Aorta (tissue), 5 donors: Measurements from ENCODE around the gene PTGR1. TPM values are rescaled to one million over a fixed set of nuclear protein-coding genes. Genes with fewer than 3 reads are reported as not detected.

Experiments used
- ATAC-seq: fragments of 200-7000 bp; cut with Tn5 transposase; one replicate; pipeline ENCODE4 v1.9.1; 2022; ENCODE audit warnings: moderate library complexity; ENCODE audit not compliant: low FRiP score
- DNase-seq, 2 donors: peaks; one replicate each; pipeline ENCODE4 v3.0.0-alpha.2; 2020
- H3K27ac ChIP-seq, 2 donors: one replicate each; pipeline ENCODE4 v1.5.1; 2013; ENCODE audit warnings: low read length in 2 of 2, mild to moderate bottlenecking in 2 of 2, moderate library complexity in 2 of 2, control low read depth in 1 of 2, inconsistent platforms in 1 of 2, low read depth in 1 of 2
- H3K27me3 ChIP-seq, 2 donors: one replicate each; pipeline ENCODE4 v1.6.1; 2013; ENCODE audit warnings: control low read depth in 1 of 2, low read length in 1 of 2, mild to moderate bottlenecking in 1 of 2, moderate library complexity in 1 of 2; ENCODE audit not compliant: insufficient read depth in 2 of 2, control insufficient read depth in 1 of 2
- H3K36me3 ChIP-seq, 2 donors: one replicate each; pipeline ENCODE4 v1.6.1; 2013; ENCODE audit warnings: control low read depth in 1 of 2, low read length in 1 of 2, mild to moderate bottlenecking in 1 of 2; ENCODE audit not compliant: insufficient read depth in 2 of 2, control insufficient read depth in 1 of 2
- H3K4me1 ChIP-seq, 2 donors: one replicate each; pipeline ENCODE4 v1.6.1; 2013; ENCODE audit warnings: low read length in 2 of 2, control low read depth in 1 of 2, mild to moderate bottlenecking in 1 of 2, moderate library complexity in 1 of 2; ENCODE audit not compliant: insufficient read depth in 2 of 2, control insufficient read depth in 1 of 2
- H3K4me3 ChIP-seq, 2 donors: one replicate each; pipeline ENCODE4 v1.5.1; 2013; ENCODE audit warnings: low read length in 2 of 2, control low read depth in 1 of 2, mild to moderate bottlenecking in 1 of 2
- H3K9me3 ChIP-seq: one replicate; pipeline ENCODE4 v1.6.1; 2013; ENCODE audit warnings: mild to moderate bottlenecking, low read length; ENCODE audit not compliant: control insufficient read depth
- WGBS, 2 donors: extraction: QIAGEN DNeasy Blood & Tissue Kit; methylation state at CpG; one replicate each; pipeline ENCODE4 v1.1.7; 2013; 5-methylcytosine and 5-hydroxymethylcytosine counted together
- intact Hi-C, 2 donors: fragments of 100-400 bp; cut with DNase I; formaldehyde crosslinking; loops; one replicate each; pipeline versions ENCODE4 v1.14.2 to v1.15.0; 2022
- polyA plus RNA-seq, 2 donors: library from polyadenylated mRNA; stranded (reverse); fragments of 200-250 nt; gene quantifications; one replicate each; pipeline ENCODE4 v1.2.3, GENCODE V29; 2013
- total RNA-seq, 2 donors: library from RNA; stranded (reverse); fragmentation: NEBNext Ultra II Directional; extraction: Animal tissue kit (Norgen Biotek cat#: 25700); gene quantifications; one replicate each; pipeline ENCODE4 v1.2.1, GENCODE V29; 2021
- donor health status: healthy with polysubstance abuse.
- donor health status: Bipolar disorder and iron deficiency.
- donor health status: DM: no; HTN: no; CAD: no.
- donor health status: DM: no; HTN: no; CAD: no.
- donor health status: DM: yes; HTN: yes; CAD: no.

Gene PTGR1
- total and polyA plus RNA-seq, 4 donors, result 18.2 to 138 (median 39.5) TPM

GRCh38 chr9:111603041-111603440 lies 3.6 kb upstream of the PTGR1 start:
- Histone ChIP-seq H3K4me1 (no peaks in the 10 kb centered on the region), H3K4me3 (no peak overlapping the region), H3K9me3 (no peaks in the 10 kb centered on the region), H3K36me3 (no peaks in the 10 kb centered on the region), H3K27me3 (no peaks in the 10 kb centered on the region), H3K27ac (no peak overlapping the region)
- DNase-seq (no peak), ATAC-seq (no peak)
- 85% methylated on average over 4 of the region's 4 CpGs for WGBS, 2 donors
- intact Hi-C loops, result no loop called here

GRCh38 chr9:111601237-111602018 lies 2.0 kb upstream of the PTGR1 start:
- Histone ChIP-seq H3K36me3 (no peaks in the 10 kb centered on the region), H3K9me3 (no peaks in the 10 kb centered on the region), H3K27ac (no peak overlapping the region), H3K27me3 (no peaks in the 10 kb centered on the region), H3K4me3 (no peak overlapping the region), H3K4me1 (no peaks in the 10 kb centered on the region)
- intact Hi-C loops, result no loop called here
- DNase-seq (no peak), ATAC-seq (no peak)
- WGBS, 2 donors, result 58 to 60% methylated on average over 10 of the region's 10 CpGs

DNA sequence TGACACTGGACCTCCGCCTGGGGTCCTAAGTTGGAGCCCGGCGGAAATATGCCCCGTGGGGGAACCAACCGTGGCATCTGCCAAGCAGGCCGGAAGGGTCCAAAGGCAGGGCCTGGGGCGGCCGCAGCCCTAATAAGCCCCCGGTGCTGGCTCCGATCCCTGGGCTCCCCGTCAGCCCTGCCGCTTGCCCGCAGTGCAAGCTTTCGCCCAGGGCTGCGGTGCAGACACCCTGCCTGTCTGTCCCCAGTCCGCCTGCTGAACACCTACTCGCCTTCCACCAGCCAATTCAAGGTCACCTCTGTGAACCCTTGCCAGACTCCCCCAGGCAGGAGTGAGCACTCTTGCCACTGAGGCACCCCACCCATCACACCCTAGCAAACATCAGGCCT lies 502 bp upstream of the PTGR1 start:
- Histone ChIP-seq H3K36me3 (peaks cover 0 to 2% of the 10 kb centered on the region in 2 donors), H3K27me3 (no peaks in the 10 kb centered on the region), H3K4me3 (peak overlapping the region; percentile 62 to 84), H3K4me1 (no peaks in the 10 kb centered on the region), H3K9me3 (no peaks in the 10 kb centered on the region), H3K27ac (no peak overlapping the region)
- ATAC-seq (peak; percentile 12), DNase-seq (no peak)
- intact Hi-C loops, result loop anchor here (5.0 to 10.0 kb wide), 3 partner anchors 92 to 472 kb away; no protein-coding TSS in a partner anchor
- WGBS, 2 donors, result 24 to 26% methylated on average over 14 to 17 of the region's 17 CpGs

DNA sequence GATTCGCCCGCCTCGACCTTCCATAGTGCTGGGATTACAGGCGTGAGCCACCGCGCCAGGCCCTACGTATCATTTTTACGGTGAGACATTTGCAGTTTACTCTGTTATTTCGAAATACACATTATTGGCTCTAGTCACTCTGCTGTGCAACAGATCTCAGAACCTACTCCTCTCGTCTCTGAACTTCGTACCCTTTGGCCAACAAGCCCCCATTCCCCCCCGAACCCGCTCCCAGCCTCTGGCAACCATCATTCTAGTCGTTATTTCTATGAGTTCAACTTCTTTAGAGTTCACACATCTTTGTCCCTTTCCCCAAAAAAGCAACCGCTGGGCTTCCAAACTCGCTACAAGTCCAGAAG lies 735 bp downstream of the PTGR1 start:
- DNase-seq, result peak; percentile 58 to 82

DNA sequence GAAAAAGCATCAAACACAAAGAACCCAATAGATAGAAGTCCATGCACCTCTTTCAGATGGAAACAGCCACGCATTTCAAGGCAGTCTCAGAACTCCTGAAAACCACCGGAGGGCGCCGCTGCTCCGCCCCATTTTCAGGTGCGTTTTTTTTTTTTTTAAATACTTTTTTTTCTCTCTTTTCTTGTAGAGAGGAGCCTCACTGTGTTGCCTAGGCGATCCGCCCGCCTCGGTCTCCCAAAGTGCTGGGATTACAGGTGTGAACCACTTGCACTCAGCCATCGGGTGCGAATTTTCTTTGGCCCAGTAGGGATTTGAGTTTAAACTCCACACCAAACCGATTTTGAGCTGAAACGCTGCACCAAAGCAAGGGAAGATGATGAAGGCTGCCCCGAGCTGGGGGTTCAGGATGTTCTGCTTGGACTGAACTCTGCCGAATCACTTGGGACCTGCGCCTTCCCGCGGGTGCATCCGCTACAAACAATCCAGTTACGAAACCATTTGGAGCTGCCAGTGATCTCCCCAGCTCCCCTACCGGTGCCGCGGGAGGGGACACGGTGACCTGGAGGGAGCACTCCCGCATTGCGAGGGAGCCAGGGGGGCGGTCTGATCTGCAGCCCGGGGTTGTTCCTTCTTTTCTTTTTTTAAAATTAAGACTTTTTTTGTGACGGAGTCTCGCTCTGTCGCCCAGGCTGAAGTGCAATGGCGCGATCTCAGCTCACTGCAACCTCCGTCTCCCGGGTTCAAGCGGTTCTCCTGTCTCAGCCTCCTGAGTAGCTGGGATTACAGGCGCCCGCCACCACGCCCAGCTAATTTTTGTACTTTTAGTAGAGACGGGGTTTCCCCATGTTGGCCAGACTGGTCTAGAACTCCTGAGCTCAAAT lies 1.4 kb downstream of the PTGR1 start:
- 1% methylated on average over 41 of the region's 41 CpGs for WGBS, 2 donors
- peak; percentile 49 for ATAC-seq
- Histone ChIP-seq H3K9me3 (no peaks in the 10 kb centered on the region), H3K27me3 (no peaks in the 10 kb centered on the region), H3K36me3 (peaks cover 0 to 2% of the 10 kb centered on the region in 2 donors), H3K4me1 (no peaks in the 10 kb centered on the region), H3K27ac (no peak overlapping the region), H3K4me3 (peak overlapping the region; percentile 62 to 84)
- DNase-seq, result peak; percentile 66 to 84
- intact Hi-C loops, result loop anchor here (2.0 to 10.0 kb wide), 4 partner anchors 65 to 474 kb away; no protein-coding TSS in a partner anchor

More for the DNA sequence above, 735 bp downstream of the PTGR1 start:
- H3K4me3 ChIP-seq, result peak overlapping the region; percentile 62 to 84
- WGBS, 2 donors, result 1% methylated on average over 16 of the region's 16 CpGs
- H3K36me3 ChIP-seq, result peaks cover 0 to 2% of the 10 kb centered on the region in 2 donors
- peak overlapping the region in 1 of 2 donors; percentile 16 for H3K27ac ChIP-seq
- intact Hi-C loops, result loop anchor here (5.0 to 10.0 kb wide), 3 partner anchors 94 to 474 kb away; no protein-coding TSS in a partner anchor
- H3K4me1 ChIP-seq, result no peaks in the 10 kb centered on the region
- ATAC-seq, result peak; percentile 45
- no peaks in the 10 kb centered on the region for H3K27me3 ChIP-seq
- H3K9me3 ChIP-seq, result no peaks in the 10 kb centered on the region

DNA sequence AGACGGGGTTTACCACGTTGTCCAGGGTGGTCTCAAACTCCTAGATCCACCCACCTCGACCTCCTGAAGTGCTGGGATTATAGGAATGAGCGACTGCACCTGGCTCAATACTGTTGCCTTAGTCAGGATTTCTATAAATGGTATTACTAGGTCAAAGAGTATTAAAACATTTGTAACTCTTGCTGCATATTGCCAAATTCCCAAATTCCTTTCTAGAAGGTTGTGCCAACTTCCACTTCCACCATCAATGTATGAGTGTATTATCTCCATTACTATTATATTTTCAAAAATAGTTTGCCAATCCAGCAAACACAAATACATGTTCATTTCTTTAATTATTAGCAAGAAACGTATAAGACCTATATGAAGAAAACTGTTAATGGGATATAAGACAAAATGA lies 10.6 kb downstream of the PTGR1 start:
- DNase-seq (no peak), ATAC-seq (no peak)
- WGBS, 2 donors, result 56 to 72% methylated on average over 5 of the region's 5 CpGs
- H3K4me3 ChIP-seq, result no peak overlapping the region
- H3K36me3 ChIP-seq, result peaks cover 0 to 4% of the 10 kb centered on the region in 2 donors
- no peak overlapping the region for H3K27ac ChIP-seq
- no peaks in the 10 kb centered on the region for H3K4me1 ChIP-seq
- H3K27me3 ChIP-seq, result no peaks in the 10 kb centered on the region
- intact Hi-C loops, result no loop called here
- no peaks in the 10 kb centered on the region for H3K9me3 ChIP-seq

DNA sequence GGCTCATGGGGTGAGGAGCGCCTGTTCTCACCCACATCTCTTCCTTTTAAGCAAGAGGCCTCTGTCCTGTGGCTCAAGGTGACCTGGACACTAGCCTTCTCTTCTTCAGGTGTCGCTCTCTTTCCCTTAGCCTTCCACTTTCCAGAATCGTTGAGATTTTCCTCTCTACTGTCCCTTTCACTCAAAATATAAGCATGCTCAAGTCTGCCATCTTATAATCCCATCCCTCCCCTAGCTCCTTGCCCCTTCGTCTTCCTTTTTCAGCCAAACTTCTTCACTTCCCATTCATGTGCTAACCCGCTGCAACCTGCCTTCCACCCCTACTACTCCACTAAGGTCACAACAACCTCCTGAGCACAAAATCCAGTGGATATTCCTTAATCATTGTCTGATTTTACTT lies 13.1 kb downstream of the PTGR1 start:
- H3K27me3 ChIP-seq, result no peaks in the 10 kb centered on the region
- H3K4me3 ChIP-seq, result no peak overlapping the region
- H3K9me3 ChIP-seq, result no peaks in the 10 kb centered on the region
- no peak overlapping the region for H3K27ac ChIP-seq
- ATAC-seq, result no peak
- no peak for DNase-seq
- H3K36me3 ChIP-seq, result peaks cover 0 to 10% of the 10 kb centered on the region in 2 donors
- whole genome bisulfite sequencing, 2 donors, result 95 to 97% methylated on average over 5 of the region's 5 CpGs
- no peaks in the 10 kb centered on the region for H3K4me1 ChIP-seq
- intact Hi-C loops, result no loop called here

DNA sequence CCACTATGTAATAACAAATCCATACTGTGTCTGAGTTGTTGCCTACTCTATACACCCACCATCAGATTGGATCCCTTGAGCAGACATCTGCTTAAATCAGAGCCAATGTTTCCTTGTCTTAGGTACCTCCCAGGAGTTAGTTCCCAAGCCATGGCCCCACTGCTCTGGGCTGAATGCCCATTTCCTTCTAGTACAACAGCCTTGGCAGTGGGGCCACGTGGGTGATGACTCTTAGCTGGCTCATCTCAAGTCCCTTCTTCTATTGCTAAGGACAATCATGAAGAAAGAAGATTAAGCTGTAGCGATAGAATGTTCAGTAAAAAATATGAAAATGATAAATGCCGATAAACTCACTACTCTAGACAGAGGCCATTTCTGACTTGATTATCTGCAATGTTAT lies 16.6 kb downstream of the PTGR1 start:
- 72 to 77% methylated on average over 3 of the region's 3 CpGs for WGBS, 2 donors
- H3K9me3 ChIP-seq, result no peaks in the 10 kb centered on the region
- H3K27me3 ChIP-seq, result no peaks in the 10 kb centered on the region
- peaks cover 0 to 10% of the 10 kb centered on the region in 2 donors for H3K36me3 ChIP-seq
- H3K4me1 ChIP-seq, result no peaks in the 10 kb centered on the region
- no peak overlapping the region for H3K27ac ChIP-seq
- no peak overlapping the region for H3K4me3 ChIP-seq
- no peak for ATAC-seq
- intact Hi-C loops, result no loop called here
- DNase-seq, result no peak
